GM23248 (cell line): ENCODE data around the gene MS4A4E. TPM values are rescaled to one million over a fixed set of nuclear protein-coding genes. Genes with fewer than 3 reads are reported as not detected.

Source experiments
- DNase-seq: peaks from one replicate; pipeline ENCODE4 v3.0.0-alpha.2; 2015
- H2AFZ ChIP-seq: fragments of 200-600 bp; sonication (generic); 2 replicates; pipeline ENCODE4 v1.6.1; 2016; ENCODE audit warnings: antibody characterized with exemption
- H3F3A ChIP-seq: fragments of 200-600 bp; sonication (generic); 2 replicates; pipeline ENCODE4 v1.6.1; 2016; ENCODE audit warnings: mild to moderate bottlenecking, antibody characterized with exemption, mixed run types; ENCODE audit not compliant: insufficient read depth
- H3K27ac ChIP-seq: fragments of 200-600 bp; sonication (generic); 2 replicates; pipeline ENCODE4 v1.5.1; 2016; ENCODE audit warnings: mild to moderate bottlenecking
- H3K27me3 ChIP-seq: fragments of 200-600 bp; sonication (generic); replicated peaks from 2 replicates; pipeline ENCODE4 v1.6.1; 2016; ENCODE audit warnings: mild to moderate bottlenecking; ENCODE audit not compliant: insufficient read depth
- H3K36me3 ChIP-seq: fragments of 200-600 bp; sonication (generic); 2 replicates; pipeline ENCODE4 v1.6.1; 2016; ENCODE audit warnings: low read depth, mild to moderate bottlenecking
- H3K4me1 ChIP-seq: fragments of 200-600 bp; sonication (generic); 2 replicates; pipeline ENCODE4 v1.6.1; 2016; ENCODE audit warnings: mild to moderate bottlenecking; ENCODE audit not compliant: insufficient read depth
- H3K4me2 ChIP-seq: fragments of 200-600 bp; sonication (generic); one replicate; pipeline ENCODE4 v1.6.1; 2016; ENCODE audit warnings: mild to moderate bottlenecking; ENCODE audit not compliant: unreplicated experiment
- H3K4me3 ChIP-seq: fragments of 200-600 bp; sonication (generic); 2 replicates; pipeline ENCODE4 v1.5.1; 2016; ENCODE audit warnings: mild to moderate bottlenecking
- H3K79me2 ChIP-seq: fragments of 200-600 bp; sonication (generic); 2 replicates; pipeline ENCODE4 v1.6.1; 2016; ENCODE audit warnings: mild to moderate bottlenecking; ENCODE audit not compliant: insufficient read depth
- H3K9ac ChIP-seq: fragments of 200-600 bp; sonication (generic); 2 replicates; pipeline ENCODE4 v1.6.1; 2016; ENCODE audit warnings: mild to moderate bottlenecking
- H3K9me2 ChIP-seq: fragments of 200-600 bp; sonication (generic); 2 replicates; pipeline ENCODE4 v1.6.1; 2016; ENCODE audit warnings: mixed run types, mild to moderate bottlenecking, moderate library complexity; ENCODE audit not compliant: insufficient read depth
- H3K9me3 ChIP-seq: fragments of 200-600 bp; sonication (generic); one replicate; pipeline ENCODE4 v1.6.1; 2017; ENCODE audit warnings: low read depth
- H4K20me1 ChIP-seq: fragments of 200-600 bp; sonication (generic); 2 replicates; pipeline ENCODE4 v1.6.0; 2016; ENCODE audit not compliant: insufficient read depth
- EZH2 ChIP-seq: fragments of 200-600 bp; sonication (generic); IDR thresholded peaks from 2 replicates; pipeline ENCODE4 v1.6.1; 2018; ENCODE audit warnings: antibody characterized with exemption, mild to moderate bottlenecking; ENCODE audit not compliant: insufficient read depth, poor library complexity, severe bottlenecking
- EZH2phosphoT487 ChIP-seq: fragments of 200-600 bp; sonication (generic); IDR thresholded peaks from 2 replicates; pipeline ENCODE4 v1.6.1; 2018; ENCODE audit warnings: antibody characterized with exemption, moderate library complexity, mild to moderate bottlenecking, low read depth; ENCODE audit not compliant: insufficient read depth
- WGBS, 2 experiments: methylation state at CpG; one replicate each; pipeline ENCODE4 v1.1.6; 2015 to 2017; ENCODE audit warnings: low lambda C conversion rate in 2 of 2, low coverage in 1 of 2; ENCODE audit errors: missing lambda C conversion rate in 2 of 2; 5-methylcytosine and 5-hydroxymethylcytosine counted together
- in situ Hi-C: fragments of 300-500 bp; cut with MboI; formaldehyde crosslinking; loops from 2 replicates; pipeline ENCODE4 v1.15.0; 2020
- polyA plus RNA-seq: library from polyadenylated mRNA; unstranded; fragments of >200 nt; fragmentation: Nextera tagmentation; extraction: Ambion mirVana; gene quantifications from 2 replicates; pipeline ENCODE4 v1.2.1, GENCODE V29; 2016
- total RNA-seq: library from RNA; depleted of rRNA; stranded (reverse); fragments of >200 nt; shearing (Covaris generic); gene quantifications from 2 replicates; pipeline ENCODE4 v1.2.3, GENCODE V29; 2014

The MS4A4E gene
- total and polyA plus RNA-seq, 2 experiments from 2014 or later = not detected

DNA sequence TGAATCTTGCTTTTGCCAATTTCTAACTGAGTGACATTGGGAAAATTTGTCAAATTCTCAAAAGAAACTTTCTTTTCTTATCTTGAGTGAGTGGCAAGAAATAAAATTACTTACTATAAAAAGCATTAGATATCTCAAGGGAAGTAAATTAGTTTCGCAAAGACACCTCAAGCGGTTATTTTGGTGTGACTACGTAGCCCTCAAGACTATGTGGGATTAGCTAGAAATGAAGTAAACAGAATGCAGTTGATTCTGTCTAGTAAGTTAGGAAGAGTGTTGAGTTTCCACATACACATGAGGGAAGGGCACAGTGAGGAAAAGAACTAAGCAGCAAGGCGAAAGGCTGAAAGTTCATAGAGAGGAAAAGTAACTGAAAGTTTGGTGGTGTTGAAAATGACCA lies 31.7 kb downstream of the MS4A4E start:
- H4K20me1 ChIP-seq = no peaks in the 10 kb centered on the region
- no peaks in the 10 kb centered on the region for H3K4me1 ChIP-seq
- H3K9ac ChIP-seq = no peak overlapping the region
- no peak for TF ChIP-seq EZH2
- H3K27me3 ChIP-seq = no peaks in the 10 kb centered on the region
- H3F3A ChIP-seq = no peaks in the 10 kb centered on the region
- H3K4me2 ChIP-seq = no peak overlapping the region
- in situ Hi-C loops = no loop called here
- H3K4me3 ChIP-seq = no peak overlapping the region
- no peak overlapping the region for H2AFZ ChIP-seq
- no peaks in the 10 kb centered on the region for H3K9me2 ChIP-seq
- DNase-seq = no peak
- 50% methylated on average over 4 of the region's 4 CpGs for WGBS, 2 experiments
- H3K36me3 ChIP-seq = no peaks in the 10 kb centered on the region
- no peak overlapping the region for H3K27ac ChIP-seq
- no peaks in the 10 kb centered on the region for H3K9me3 ChIP-seq
- H3K79me2 ChIP-seq = no peaks in the 10 kb centered on the region

DNA sequence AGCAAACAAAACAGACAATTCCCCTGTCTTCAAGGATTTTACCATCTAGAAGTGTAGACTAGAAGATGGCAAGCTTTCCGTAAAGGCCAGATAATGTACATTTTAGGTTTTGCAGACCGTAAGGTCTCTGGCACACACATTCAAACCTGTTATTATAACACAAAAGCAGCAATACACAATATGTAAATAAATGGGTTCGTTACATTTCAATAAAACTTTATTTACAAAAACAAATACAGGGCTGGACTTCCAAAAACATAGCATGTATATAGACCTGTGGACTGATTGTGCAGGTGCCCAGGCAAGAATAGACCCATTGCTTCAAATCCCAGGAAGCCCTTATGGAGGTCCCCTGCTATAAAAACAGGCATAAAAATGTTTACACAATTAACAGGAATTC lies 33.0 kb downstream of the MS4A4E start:
- Histone ChIP-seq H3F3A (no peaks in the 10 kb centered on the region), H3K9me2 (no peaks in the 10 kb centered on the region), H3K4me1 (no peaks in the 10 kb centered on the region), H4K20me1 (no peaks in the 10 kb centered on the region), H2AFZ (no peak overlapping the region), H3K27me3 (no peaks in the 10 kb centered on the region), H3K27ac (no peak overlapping the region), H3K9ac (no peak overlapping the region), H3K4me2 (no peak overlapping the region), H3K79me2 (no peaks in the 10 kb centered on the region), H3K9me3 (no peaks in the 10 kb centered on the region), H3K36me3 (no peaks in the 10 kb centered on the region), H3K4me3 (no peak overlapping the region)
- in situ Hi-C loops = no loop called here
- no peak for TF ChIP-seq EZH2phosphoT487
- TF ChIP-seq EZH2 = no peak
- WGBS, 2 experiments = 26 to 31% methylated on average over 3 of the region's 3 CpGs
- DNase-seq = no peak

DNA sequence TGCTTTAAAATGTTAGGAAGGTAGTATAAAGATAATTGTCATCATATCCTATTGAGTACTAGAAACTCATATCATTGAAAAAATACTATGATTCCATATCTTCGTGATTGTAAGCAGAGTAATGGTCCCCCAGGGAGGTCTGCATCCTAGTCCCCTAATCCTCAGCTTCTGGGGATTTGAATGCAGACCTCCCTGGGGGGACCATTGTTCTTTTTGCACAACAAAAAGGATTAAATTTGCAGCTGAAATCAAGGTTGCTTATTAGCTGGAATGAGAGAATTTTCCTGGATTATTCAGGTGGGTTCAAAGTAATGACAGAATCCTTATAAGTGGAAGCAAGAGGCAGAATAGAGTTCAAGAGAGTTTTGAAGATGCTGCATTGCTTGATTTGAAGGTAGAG lies 34.0 kb downstream of the MS4A4E start:
- Histone ChIP-seq H3K79me2 (no peaks in the 10 kb centered on the region), H3K27ac (no peak overlapping the region), H4K20me1 (no peaks in the 10 kb centered on the region), H3K9ac (no peak overlapping the region), H3K9me3 (no peaks in the 10 kb centered on the region), H3K4me3 (no peak overlapping the region), H3K36me3 (no peaks in the 10 kb centered on the region), H3K4me2 (no peak overlapping the region), H3K27me3 (no peaks in the 10 kb centered on the region), H3F3A (no peaks in the 10 kb centered on the region), H2AFZ (no peak overlapping the region), H3K9me2 (no peaks in the 10 kb centered on the region), H3K4me1 (no peaks in the 10 kb centered on the region)
- in situ Hi-C loops = no loop called here
- 0% methylated on average over 1 of the region's 1 CpG for WGBS, 2 experiments
- no peak for DNase-seq
- TF ChIP-seq EZH2 (no peak), EZH2phosphoT487 (no peak)

DNA sequence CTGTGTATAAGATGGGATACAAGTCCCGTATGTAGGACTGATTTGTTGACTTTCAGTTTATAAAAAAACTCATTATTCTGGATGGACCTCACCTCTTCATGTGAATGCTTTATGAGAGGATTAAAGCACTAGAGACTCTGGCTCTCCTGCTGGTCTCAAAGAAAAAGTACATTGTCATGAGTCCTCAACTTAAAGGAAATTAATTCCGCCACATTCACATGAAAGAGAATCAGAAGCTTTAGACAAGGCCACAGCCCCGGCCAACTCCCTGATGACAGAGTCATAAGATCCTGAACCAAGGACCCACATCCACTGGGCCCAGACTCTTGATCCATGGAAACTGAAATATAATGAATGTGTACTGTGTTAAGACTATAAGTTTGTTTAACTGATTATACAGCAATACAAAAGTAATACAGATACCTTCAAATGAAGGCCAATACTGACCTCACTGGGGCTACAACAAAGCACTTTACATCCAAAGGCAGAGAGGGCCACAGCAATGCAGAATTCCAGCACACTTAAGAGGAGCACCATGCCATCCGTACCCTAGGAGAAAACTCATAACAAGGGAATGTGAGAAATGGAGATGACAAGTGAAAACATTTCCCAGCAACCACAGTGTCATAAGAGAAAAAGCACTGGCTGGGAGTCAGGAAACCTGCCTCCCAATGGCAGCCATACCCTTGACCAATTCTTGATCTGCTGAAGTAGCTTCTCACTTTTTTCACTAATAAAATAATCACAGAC lies 34.6 kb downstream of the MS4A4E start:
- H3K9me2 ChIP-seq = no peaks in the 10 kb centered on the region
- no peak overlapping the region for H3K9ac ChIP-seq
- in situ Hi-C loops = no loop called here
- no peak for TF ChIP-seq EZH2
- no peak for TF ChIP-seq EZH2phosphoT487
- H3K9me3 ChIP-seq = no peaks in the 10 kb centered on the region
- H3K36me3 ChIP-seq = no peaks in the 10 kb centered on the region
- no peaks in the 10 kb centered on the region for H3K27me3 ChIP-seq
- no peak overlapping the region for H3K4me2 ChIP-seq
- H3K27ac ChIP-seq = no peak overlapping the region
- no peaks in the 10 kb centered on the region for H4K20me1 ChIP-seq
- DNase-seq = no peak
- H3K4me1 ChIP-seq = no peaks in the 10 kb centered on the region
- no peak overlapping the region for H2AFZ ChIP-seq
- H3K4me3 ChIP-seq = no peak overlapping the region
- no peaks in the 10 kb centered on the region for H3K79me2 ChIP-seq
- H3F3A ChIP-seq = no peaks in the 10 kb centered on the region
- WGBS, 2 experiments = 13 to 16% methylated on average over 4 of the region's 4 CpGs
